HL-60/S4 treated with retinoic acid at 250 ng/mL for 4 days and 3 days (cell line): ENCODE data around the gene TAS2R31.
"Not testable (repeated sequence)": the region's sequence is repeated elsewhere in the genome, so short reads cannot be mapped to it uniquely, and the experiment has no call there.

Experiments used
- in situ Hi-C: fragments of 300-500 bp; cut with MboI; formaldehyde crosslinking; loops from 2 replicates; pipeline ENCODE4 v1.7.0; 2022; ENCODE audit warnings: low sequenced_read_pairs

Gene TAS2R31

GRCh38 chr12:11031307-11031706 lies at the start of gene TAS2R31:
TSS of gene TAS2R31 (minus strand) at chr12:11031407. CDS start at chr12:11031335, 72 bp downstream.
- in situ Hi-C loops, result no loop called here

- in situ Hi-C loops, result no loop called here
These were observed 47.0 kb upstream of the TAS2R31 start for GRCh38 chr12:11078246-11078645.

DNA sequence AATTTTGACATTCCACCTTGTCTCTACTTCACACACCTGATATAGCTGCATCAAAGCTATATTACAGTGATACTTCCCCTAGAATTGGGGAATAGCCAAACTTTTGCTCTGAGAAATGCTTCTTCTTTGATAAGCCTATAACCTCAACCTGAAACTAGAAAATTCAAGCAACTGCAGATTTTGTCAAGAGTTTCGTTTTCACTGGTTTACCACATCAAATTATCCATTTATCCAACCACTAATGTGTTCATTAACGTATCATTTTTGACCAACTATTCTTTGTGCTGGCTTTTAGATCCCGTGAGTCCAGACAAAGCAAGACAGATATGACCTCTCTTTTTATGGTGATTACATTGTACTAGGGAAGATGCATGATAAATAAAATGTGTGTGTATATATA lies 44.4 kb upstream of the TAS2R31 start:
- in situ Hi-C loops, result no loop called here

DNA sequence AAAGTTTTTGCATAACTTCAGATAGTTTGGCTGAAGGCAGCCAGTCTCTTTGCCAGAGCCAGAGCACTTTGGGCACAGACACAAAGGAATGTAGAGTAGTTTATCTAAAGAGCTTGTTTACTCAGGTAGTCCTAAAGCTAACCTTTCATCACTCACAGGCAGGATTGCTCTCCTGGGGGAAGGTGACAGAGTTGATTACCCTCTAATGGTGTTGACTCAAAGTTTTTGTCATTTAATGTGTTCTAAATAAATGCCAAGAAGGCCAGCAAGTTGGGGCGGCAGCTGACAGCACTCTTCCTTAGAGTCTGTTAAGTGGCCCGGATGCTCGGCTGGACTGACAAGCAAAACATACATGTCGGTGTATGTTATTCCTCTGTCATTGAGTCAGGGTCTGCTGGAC lies 40.2 kb upstream of the TAS2R31 start:
- in situ Hi-C loops, result loop anchor here (5.0 kb wide), 1 partner anchor 54 kb away; no protein-coding TSS in a partner anchor

GRCh38 chr12:11070999-11071398 lies 39.8 kb upstream of the TAS2R31 start:
- in situ Hi-C loops, result loop anchor here (5.0 kb wide), 1 partner anchor 54 kb away; no protein-coding TSS in a partner anchor

- in situ Hi-C loops, result loop anchor here (5.0 kb wide), 1 partner anchor 53 kb away; no protein-coding TSS in a partner anchor
These were observed 38.7 kb upstream of the TAS2R31 start for GRCh38 chr12:11069854-11070365.

DNA sequence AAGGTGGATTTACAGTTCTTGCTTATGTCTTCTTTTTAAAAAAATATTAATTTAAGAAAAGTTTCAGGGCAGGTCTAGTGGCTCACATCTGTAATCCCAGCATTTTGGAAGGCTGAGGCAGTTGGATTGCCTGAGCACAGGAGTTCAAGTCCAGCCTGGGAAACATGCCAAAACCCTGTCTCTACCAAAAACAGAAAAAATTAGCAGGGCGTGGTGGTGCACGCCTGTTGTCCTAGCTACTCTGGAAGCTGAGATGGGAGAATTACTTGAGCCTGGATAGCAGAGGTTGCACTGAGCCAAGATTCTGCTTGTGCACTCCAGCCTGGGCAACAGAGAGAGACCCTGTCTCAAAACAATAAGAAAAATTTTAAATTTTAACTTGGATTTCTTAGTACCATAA lies 36.3 kb upstream of the TAS2R31 start:
- in situ Hi-C loops, result no loop called here

GRCh38 chr12:11062194-11062593 lies 31.0 kb upstream of the TAS2R31 start, which contains the start of gene TAS2R46:
TSS of gene TAS2R46 (minus strand) at chr12:11062294. CDS start at chr12:11062294, 0 bp downstream.
- in situ Hi-C loops, result not testable (repeated sequence)

DNA sequence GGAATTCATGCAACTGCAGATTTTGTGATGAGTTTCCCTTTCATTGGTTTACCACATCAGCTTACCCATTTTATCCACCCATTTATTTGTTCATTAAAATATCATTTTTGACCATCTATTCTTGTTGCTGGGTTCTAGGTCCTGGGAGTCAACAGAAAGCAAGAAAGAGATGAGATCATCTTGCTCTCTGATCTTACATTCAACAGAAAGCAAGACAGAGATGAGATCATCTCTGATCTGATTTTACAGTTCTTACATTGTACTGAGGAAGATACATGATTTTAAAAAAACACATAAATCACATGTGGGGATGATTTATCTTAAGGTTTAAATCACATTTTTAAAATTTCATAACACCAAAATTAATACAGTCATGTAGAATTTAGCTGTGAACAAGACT lies 28.6 kb upstream of the TAS2R31 start:
- in situ Hi-C loops, result no loop called here

GRCh38 chr12:11059041-11059440 lies 27.8 kb upstream of the TAS2R31 start:
- in situ Hi-C loops, result no loop called here

GRCh38 chr12:11055306-11055705 lies 24.1 kb upstream of the TAS2R31 start:
- in situ Hi-C loops, result no loop called here

DNA sequence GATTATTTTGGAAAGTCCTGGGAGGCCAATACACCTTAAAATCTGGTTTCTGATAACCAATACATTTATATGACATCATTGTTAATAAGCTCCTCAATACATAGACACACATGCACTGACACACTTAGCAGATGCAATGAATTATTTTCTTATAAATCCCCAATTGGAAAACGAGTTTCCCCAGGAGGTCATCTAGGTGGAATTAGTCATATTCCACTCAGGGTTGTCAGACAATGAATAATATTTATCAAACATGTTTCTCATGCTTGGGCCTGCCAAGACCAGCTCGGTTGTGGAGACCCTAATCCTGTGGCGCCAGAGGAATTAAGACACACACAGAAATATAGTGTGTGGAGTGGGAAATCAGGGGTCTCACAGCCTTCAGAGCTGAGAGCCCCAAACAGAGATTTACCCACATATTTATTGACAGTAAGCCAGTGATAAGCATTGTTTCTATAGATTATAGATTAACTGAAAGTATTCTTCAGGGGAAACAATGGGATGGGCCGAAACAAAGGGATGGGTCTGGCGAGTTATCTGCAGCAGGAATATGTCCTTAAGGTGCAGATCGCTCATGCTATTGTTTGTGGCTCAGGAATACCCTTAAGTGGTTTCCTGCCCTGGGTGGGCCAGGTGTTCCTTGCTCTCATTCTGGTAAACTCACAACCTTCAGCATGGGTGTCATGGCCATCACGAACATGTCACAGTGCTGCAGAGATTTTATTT lies 18.8 kb upstream of the TAS2R31 start:
- in situ Hi-C loops, result not testable (repeated sequence)

- in situ Hi-C loops, result not testable (repeated sequence)
These were observed 10.2 kb upstream of the TAS2R31 start for GRCh38 chr12:11041366-11041765.

- in situ Hi-C loops, result no loop called here
These were observed 9.0 kb upstream of the TAS2R31 start for GRCh38 chr12:11040162-11040561.

GRCh38 chr12:11039171-11039570 lies 8.0 kb upstream of the TAS2R31 start:
- in situ Hi-C loops, result no loop called here

DNA sequence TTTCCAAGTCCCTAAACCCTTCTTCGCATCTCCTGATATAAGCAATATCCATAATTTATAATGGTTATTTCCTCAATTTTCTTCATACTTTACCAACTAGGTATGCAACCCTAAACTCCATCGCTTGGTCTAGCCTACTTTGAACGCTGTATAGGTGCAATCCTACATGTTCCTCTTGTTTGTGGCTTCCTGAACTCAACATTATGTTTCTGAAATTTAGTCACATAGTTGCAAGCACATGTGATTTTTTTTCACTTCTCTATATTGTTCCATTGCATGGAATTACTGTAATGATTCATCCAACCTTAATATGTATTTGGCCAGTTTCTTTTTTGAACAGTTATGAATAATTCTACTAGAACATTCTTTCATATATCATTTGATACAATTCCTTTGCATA lies 2.8 kb upstream of the TAS2R31 start:
- in situ Hi-C loops, result not testable (repeated sequence)

DNA sequence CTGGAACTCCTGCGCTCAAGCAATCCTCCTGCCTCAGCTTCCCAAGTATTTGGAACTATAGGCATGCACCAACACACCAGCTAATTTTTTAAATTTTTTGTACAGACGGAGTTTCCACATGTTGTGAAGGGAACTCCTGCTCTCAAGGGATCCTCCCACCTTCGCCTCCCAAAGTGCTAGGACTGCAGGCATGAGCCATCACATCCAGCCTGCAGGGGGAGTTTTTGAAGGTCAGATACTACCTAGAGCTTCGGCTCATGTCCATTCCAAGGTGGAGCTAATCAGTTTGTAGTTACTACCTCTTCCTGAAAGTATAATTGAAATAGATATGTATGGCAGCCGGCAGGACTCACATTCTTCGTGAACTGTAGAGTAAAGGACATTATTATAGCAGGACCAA lies 5.1 kb downstream of the TAS2R31 start:
- in situ Hi-C loops, result no loop called here

GRCh38 chr12:11023387-11023786 lies 7.8 kb downstream of the TAS2R31 start:
- in situ Hi-C loops, result no loop called here

DNA sequence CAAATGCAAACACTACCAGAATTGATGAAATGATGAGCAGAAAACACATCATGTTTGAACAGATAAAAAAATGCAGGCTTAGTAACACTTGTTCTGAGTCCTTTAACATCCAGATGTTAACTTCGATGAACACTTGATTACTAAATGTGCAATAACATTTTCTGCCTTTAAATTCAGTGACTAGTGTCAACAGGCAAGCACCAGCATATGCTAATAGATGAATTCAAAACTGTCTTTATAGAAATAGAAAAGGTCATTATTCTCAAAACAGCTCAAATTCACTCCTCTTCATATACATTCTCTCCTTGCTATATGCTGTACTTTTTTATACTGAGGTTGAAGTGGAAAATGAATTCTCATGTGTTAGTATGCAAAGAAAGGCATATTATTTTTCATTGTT lies 8.7 kb downstream of the TAS2R31 start, which contains the start of gene TAS2R19:
Gene TAS2R19 (minus strand): TSS at position 101 of the 400 bp plus-strand sequence. CDS start 49 bp downstream, at position 52.
- in situ Hi-C loops, result no loop called here

- in situ Hi-C loops, result loop anchor here (5.0 kb wide), 1 partner anchor 55 kb away; no protein-coding TSS in a partner anchor
These were observed 14.3 kb downstream of the TAS2R31 start for GRCh38 chr12:11016937-11017336.

DNA sequence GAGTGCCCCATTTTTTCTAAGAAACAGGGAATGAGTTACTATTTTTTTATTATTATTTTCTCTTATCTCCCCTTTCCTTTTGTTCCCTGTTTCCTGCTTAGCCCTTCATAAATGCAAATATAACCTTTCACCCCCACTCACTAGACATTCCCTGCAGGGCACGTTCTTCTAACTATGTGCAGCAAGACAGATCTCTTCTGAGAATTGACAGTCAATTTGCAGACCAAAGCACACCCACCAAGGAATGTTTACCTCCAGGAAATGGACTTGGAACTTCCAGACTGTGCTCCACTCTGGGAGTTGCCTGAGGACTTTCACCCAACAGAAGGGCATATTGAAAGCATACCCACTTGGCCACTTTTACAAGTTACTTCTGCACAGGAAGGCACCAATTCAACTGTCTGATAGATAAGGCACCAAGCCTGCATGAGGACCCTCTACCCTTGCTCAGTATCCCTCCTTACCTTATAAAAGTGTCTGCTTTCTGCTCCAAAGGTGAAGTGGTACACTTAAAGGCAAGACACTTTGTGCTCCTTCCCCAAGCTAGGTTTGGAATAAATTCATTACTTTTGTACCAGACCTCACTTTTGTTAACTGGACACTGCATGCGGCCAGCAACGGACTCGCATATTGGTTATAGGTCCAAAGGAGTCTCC lies 15.3 kb downstream of the TAS2R31 start:
- in situ Hi-C loops, result loop anchor here (5.0 kb wide), 1 partner anchor 56 kb away; no protein-coding TSS in a partner anchor

GRCh38 chr12:11014234-11014633 lies 17.0 kb downstream of the TAS2R31 start:
- in situ Hi-C loops, result no loop called here
